ENCODE results near the gene FBXL7. TPM values are rescaled to one million over a fixed set of nuclear protein-coding genes. Genes with fewer than 3 reads are reported as not detected.

Gene FBXL7
- total RNA-seq (2014; rRNA removed; shearing (Covaris generic)) (7.5 and 8.7 TPM in 2 replicates), polyA plus RNA-seq (2016; fragmentation: Nextera tagmentation; extraction: Ambion mirVana) (2.6 and 3.2 TPM in 2 replicates)

GRCh38 chr5:15499528-15500324 lies at the start of gene FBXL7:
TSS of gene FBXL7 (plus strand) at chr5:15500180.
- H3F3A ChIP-seq (ENCODE audit: insufficient read depth): peaks cover 23% of the 10 kb centered on the region
- peak within 1 kb of the TSS; percentile 67 for H3K27ac ChIP-seq
- H3K4me3 ChIP-seq: peak within 1 kb of the TSS; percentile 84
- peak within 1 kb of the TSS; percentile 99 for H2AFZ ChIP-seq
- no peaks in the 10 kb centered on the region for H3K36me3 ChIP-seq (ENCODE audit: low read depth)
- WGBS, 2 experiments (ENCODE audit: low coverage in 1 of 2, low lambda C conversion rate in 2 of 2, missing lambda C conversion rate in 2 of 2): 1% methylated on average over 47 to 60 of the region's 60 CpGs
- H3K27me3 ChIP-seq (replicated peaks; ENCODE audit: insufficient read depth): no peaks in the 10 kb centered on the region
- H3K4me1 ChIP-seq (ENCODE audit: insufficient read depth): peaks cover 16% of the 10 kb centered on the region
- H3K79me2 ChIP-seq (ENCODE audit: insufficient read depth): peaks cover 30% of the 10 kb centered on the region
- H3K9me3 ChIP-seq (ENCODE audit: low read depth): no peaks in the 10 kb centered on the region
- peak within 1 kb of the TSS; percentile 95 for H3K4me2 ChIP-seq (ENCODE audit: unreplicated experiment)
- H3K9ac ChIP-seq: peak within 1 kb of the TSS; percentile 72
- no peaks in the 10 kb centered on the region for H4K20me1 ChIP-seq (ENCODE audit: insufficient read depth)
- TF ChIP-seq EZH2 (IDR thresholded peaks at IDR 0.05; ENCODE audit: insufficient read depth, poor library complexity, severe bottlenecking) (no peak), EZH2phosphoT487 (IDR thresholded peaks at IDR 0.05; ENCODE audit: insufficient read depth, low read depth) (no peak)
- in situ Hi-C loops (cut with MboI): no loop called here
- peak; percentile 94 for DNase-seq
- no peaks in the 10 kb centered on the region for H3K9me2 ChIP-seq (ENCODE audit: insufficient read depth)

GRCh38 chr5:15450473-15450872 lies 49.5 kb upstream of the FBXL7 start:
- Histone ChIP-seq H3F3A (ENCODE audit: insufficient read depth) (0 out of 2 replicates have a peak, but pooled peaks cover 4% of the 10 kb centered on the region), H3K9me2 (ENCODE audit: insufficient read depth) (no peaks in the 10 kb centered on the region), H4K20me1 (ENCODE audit: insufficient read depth) (no peaks in the 10 kb centered on the region), H3K4me2 (ENCODE audit: unreplicated experiment) (no peak overlapping the region), H2AFZ (no peak overlapping the region), H3K9me3 (ENCODE audit: low read depth) (no peaks in the 10 kb centered on the region), H3K79me2 (ENCODE audit: insufficient read depth) (no peaks in the 10 kb centered on the region), H3K27me3 (replicated peaks; ENCODE audit: insufficient read depth) (peaks cover 6% of the 10 kb centered on the region; the same call in 1 of the 2 replicates), H3K4me3 (no peak overlapping the region), H3K4me1 (ENCODE audit: insufficient read depth) (peaks cover 6% of the 10 kb centered on the region; the same call in 1 of the 2 replicates), H3K36me3 (ENCODE audit: low read depth) (no peaks in the 10 kb centered on the region), H3K9ac (no peak overlapping the region), H3K27ac (no peak overlapping the region)
- 67 to 74% methylated on average over 11 of the region's 11 CpGs for WGBS, 2 experiments (ENCODE audit: low coverage in 1 of 2, low lambda C conversion rate in 2 of 2, missing lambda C conversion rate in 2 of 2)
- no peak for TF ChIP-seq EZH2phosphoT487 (IDR thresholded peaks at IDR 0.05; ENCODE audit: insufficient read depth, low read depth)
- TF ChIP-seq EZH2 (IDR thresholded peaks at IDR 0.05; ENCODE audit: insufficient read depth, poor library complexity, severe bottlenecking): no peak
- in situ Hi-C loops (cut with MboI): loop anchor here (25.0 kb wide), 1 partner anchor 537 kb away; no protein-coding TSS in a partner anchor
- DNase-seq: no peak

- WGBS, 2 experiments (ENCODE audit: low coverage in 1 of 2, low lambda C conversion rate in 2 of 2, missing lambda C conversion rate in 2 of 2): 86 to 95% methylated on average over 4 of the region's 4 CpGs
- Histone ChIP-seq H3K27me3 (replicated peaks; ENCODE audit: insufficient read depth) (peaks cover 5% of the 10 kb centered on the region; the same call in 1 of the 2 replicates), H4K20me1 (ENCODE audit: insufficient read depth) (no peaks in the 10 kb centered on the region), H3K79me2 (ENCODE audit: insufficient read depth) (no peaks in the 10 kb centered on the region), H3K27ac (no peak overlapping the region), H3K4me1 (ENCODE audit: insufficient read depth) (peaks cover 6% of the 10 kb centered on the region; the same call in 1 of the 2 replicates), H3K9me3 (ENCODE audit: low read depth) (no peaks in the 10 kb centered on the region), H3K9ac (no peak overlapping the region), H3F3A (ENCODE audit: insufficient read depth) (0 out of 2 replicates have a peak, but pooled peaks cover 4% of the 10 kb centered on the region), H2AFZ (no peak overlapping the region), H3K4me3 (no peak overlapping the region), H3K9me2 (ENCODE audit: insufficient read depth) (no peaks in the 10 kb centered on the region), H3K36me3 (ENCODE audit: low read depth) (no peaks in the 10 kb centered on the region), H3K4me2 (ENCODE audit: unreplicated experiment) (no peak overlapping the region)
- in situ Hi-C loops (cut with MboI): loop anchor here (25.0 kb wide), 1 partner anchor 536 kb away; no protein-coding TSS in a partner anchor
- no peak for DNase-seq
- TF ChIP-seq EZH2 (IDR thresholded peaks at IDR 0.05; ENCODE audit: insufficient read depth, poor library complexity, severe bottlenecking) (no peak), EZH2phosphoT487 (IDR thresholded peaks at IDR 0.05; ENCODE audit: insufficient read depth, low read depth) (no peak)
Measured at GRCh38 chr5:15450949-15451348, 49.0 kb upstream of the FBXL7 start.

- Histone ChIP-seq H3K27me3 (replicated peaks; ENCODE audit: insufficient read depth) (peaks cover 5% of the 10 kb centered on the region; the same call in 1 of the 2 replicates), H4K20me1 (ENCODE audit: insufficient read depth) (no peaks in the 10 kb centered on the region), H3K36me3 (ENCODE audit: low read depth) (no peaks in the 10 kb centered on the region), H3K4me1 (ENCODE audit: insufficient read depth) (0 out of 2 replicates have a peak, but pooled peaks cover 3% of the 10 kb centered on the region), H3K9me2 (ENCODE audit: insufficient read depth) (no peaks in the 10 kb centered on the region), H2AFZ (no peak overlapping the region), H3K27ac (no peak overlapping the region), H3K4me2 (ENCODE audit: unreplicated experiment) (no peak overlapping the region), H3K4me3 (no peak overlapping the region), H3K9ac (no peak overlapping the region), H3K9me3 (ENCODE audit: low read depth) (no peaks in the 10 kb centered on the region), H3K79me2 (ENCODE audit: insufficient read depth) (no peaks in the 10 kb centered on the region), H3F3A (ENCODE audit: insufficient read depth) (no peaks in the 10 kb centered on the region)
- in situ Hi-C loops (cut with MboI): loop anchor here (25.0 kb wide), 1 partner anchor 535 kb away; no protein-coding TSS in a partner anchor
- TF ChIP-seq EZH2 (IDR thresholded peaks at IDR 0.05; ENCODE audit: insufficient read depth, poor library complexity, severe bottlenecking) (no peak), EZH2phosphoT487 (IDR thresholded peaks at IDR 0.05; ENCODE audit: insufficient read depth, low read depth) (no peak)
- peak; percentile 32 for DNase-seq
- WGBS, 2 experiments (ENCODE audit: low coverage in 1 of 2, low lambda C conversion rate in 2 of 2, missing lambda C conversion rate in 2 of 2): 6 to 10% methylated on average over 1 of the region's 1 CpG
Measured at GRCh38 chr5:15452030-15452429, 48.0 kb upstream of the FBXL7 start.

All from GM23248 (cell line).